ENCODE measurements around the gene TRIM27.
"Not testable (repeated sequence)": the region's sequence is repeated elsewhere in the genome, so short reads cannot be mapped to it uniquely, and the experiment has no call there.

DNA sequence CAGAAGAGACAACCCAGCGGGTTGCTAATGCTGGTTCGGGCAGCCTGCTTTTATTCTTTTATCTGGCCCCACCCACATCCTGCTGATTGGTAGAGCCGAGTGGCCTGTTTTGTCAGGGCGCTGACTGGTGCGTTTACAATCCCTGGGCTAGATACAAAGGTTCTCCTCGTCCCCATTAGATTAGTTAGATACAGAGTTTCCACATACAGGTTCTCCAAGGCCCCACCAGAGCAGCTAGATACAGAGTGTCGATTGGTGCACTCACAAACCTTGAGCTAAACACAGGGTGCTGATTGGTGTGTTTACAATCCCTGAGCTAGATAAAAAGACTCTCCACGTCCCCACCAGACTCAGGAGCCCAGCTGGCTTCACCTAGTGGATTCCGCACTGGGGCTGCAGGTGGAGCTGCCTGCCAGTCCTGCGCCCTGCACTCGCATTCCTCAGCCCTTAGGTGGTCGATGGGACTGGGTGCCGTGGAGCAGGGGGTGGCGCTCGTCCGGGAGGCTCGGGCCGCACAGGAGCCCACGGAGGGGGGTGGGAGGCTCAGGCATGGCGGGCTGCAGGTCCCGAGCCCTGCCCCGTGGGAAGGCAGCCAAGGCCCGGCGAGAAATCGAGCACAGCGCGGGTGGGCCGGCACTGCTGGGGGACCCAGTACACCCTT, 51.5 kb downstream of the TRIM27 start:
- not testable (repeated sequence) for TF ChIP-seq CTCF, POLR2A (IDR thresholded peaks at IDR 0.05)
